Tibial nerve (tissue), 4 donors: ENCODE results near the gene CCDC186.

Experiments
- CTCF ChIP-seq, 5 experiments: fragments of 200-600 bp in 3 of 5; fragments of 450-650 bp in 2 of 5; sonication (generic) in 3 of 5; IDR thresholded peaks; one replicate each; pipeline ENCODE4 v1.5.1; 2016 to 2019; ENCODE audit warnings: antibody characterized with exemption in 5 of 5, mild to moderate bottlenecking in 3 of 5, moderate library complexity in 2 of 5
- EP300 ChIP-seq, 2 donors: sonication (generic); formaldehyde crosslinking; IDR thresholded peaks; one replicate each; pipeline ENCODE4 v1.6.1; 2017; ENCODE audit warnings: antibody characterized with exemption in 2 of 2, mild to moderate bottlenecking in 1 of 2
- POLR2A ChIP-seq, 2 donors: fragments of 450-650 bp; IDR thresholded peaks; one replicate each; pipeline ENCODE4 v1.6.1; 2017; ENCODE audit warnings: antibody characterized with exemption in 2 of 2, mild to moderate bottlenecking in 2 of 2, moderate library complexity in 2 of 2

- TF ChIP-seq CTCF (IDR thresholded peaks at IDR 0.05) (no peak), EP300 (IDR thresholded peaks at IDR 0.05) (no peak), POLR2A (IDR thresholded peaks at IDR 0.05) (no peak)
Observed at GRCh38 chr10:114208351-114208750, 34.3 kb upstream of the CCDC186 start.
